Esophagus muscularis mucosa (tissue), 4 donors: ENCODE results near the gene PRPF40B. TPM values are rescaled to one million over a fixed set of nuclear protein-coding genes. Genes with fewer than 3 reads are reported as not detected.

Experiments
- DNase-seq: peaks from one replicate; pipeline ENCODE4 v3.0.0-alpha.2; 2017; ENCODE audit errors: extremely low spot score
- H3K27ac ChIP-seq, 4 donors: fragments of 200-600 bp; sonication (generic); replicated peaks in 1 of 4; 1 replicate in 3 of 4; 2 replicates in 1 of 4; pipeline ENCODE4 v1.5.1; 2016 to 2019; ENCODE audit warnings: mild to moderate bottlenecking in 1 of 4
- H3K27me3 ChIP-seq, 4 donors: fragments of 200-600 bp; sonication (generic); one replicate each; pipeline versions ENCODE4 v1.5.1 to v1.6.0; 2016 to 2019
- H3K36me3 ChIP-seq, 4 donors: fragments of 200-600 bp; sonication (generic); one replicate each; pipeline ENCODE4 v1.5.1; 2016 to 2019
- H3K4me1 ChIP-seq, 4 donors: fragments of 200-600 bp; sonication (generic); one replicate each; pipeline ENCODE4 v1.5.1; 2016 to 2019
- H3K4me3 ChIP-seq, 4 donors: fragments of 200-600 bp; sonication (generic); 1 replicate in 2 of 4; 2 replicates in 2 of 4; pipeline ENCODE4 v1.5.1; 2016 to 2019; ENCODE audit warnings: mild to moderate bottlenecking in 4 of 4, moderate library complexity in 1 of 4
- H3K9me3 ChIP-seq, 4 donors: fragments of 200-600 bp; sonication (generic); 1 replicate in 3 of 4; 2 replicates in 1 of 4; pipeline ENCODE4 v1.5.1; 2016 to 2019
- CTCF ChIP-seq, 3 experiments: fragments of 200-600 bp in 2 of 3; fragments of 450-650 bp in 1 of 3; sonication (generic) in 2 of 3; IDR thresholded peaks; one replicate each; pipeline ENCODE4 v1.5.1; 2017 to 2019; ENCODE audit warnings: antibody characterized with exemption in 3 of 3, mild to moderate bottlenecking in 2 of 3, moderate library complexity in 1 of 3
- EP300 ChIP-seq: sonication (generic); formaldehyde crosslinking; IDR thresholded peaks from one replicate; pipeline ENCODE4 v1.6.1; 2017; ENCODE audit warnings: antibody characterized with exemption
- POLR2A ChIP-seq: fragments of 450-650 bp; IDR thresholded peaks from one replicate; pipeline ENCODE4 v1.6.1; 2017; ENCODE audit warnings: antibody characterized with exemption, moderate library complexity, mild to moderate bottlenecking, low read depth
- POLR2AphosphoS5 ChIP-seq, 2 donors: sonication (generic); formaldehyde crosslinking; IDR thresholded peaks; one replicate each; pipeline ENCODE4 v1.6.1; 2017; ENCODE audit warnings: antibody characterized with exemption in 2 of 2
- WGBS: methylation state at CpG from one replicate; pipeline ENCODE4 v1.1.5; 2018; 5-methylcytosine and 5-hydroxymethylcytosine counted together
- intact Hi-C: fragments of 100-400 bp; cut with DNase I; formaldehyde crosslinking; loops from one replicate; pipeline ENCODE4 v1.15.1; 2023
- total RNA-seq, 4 donors: library from RNA; depleted of rRNA; stranded (reverse); fragments of >200 nt; gene quantifications; one replicate each; pipeline versions ENCODE4 v1.1.0 to v1.2.1, GENCODE V29; 2016

PRPF40B gene
- 10 to 100 TPM in 3 of 4 donors, 1 to 10 TPM in 1; 9.6 to 19.0 (median 13.9) TPM for total RNA-seq

- H3K27ac ChIP-seq: peak within 1 kb of the TSS; percentile 86 to 92 (median 88)
- no peaks in the 10 kb centered on the region for H3K9me3 ChIP-seq
- WGBS: 5% methylated on average over 14 of the region's 76 CpGs
- DNase-seq: no peak
- intact Hi-C loops: loop anchor here (5.0 to 10.0 kb wide), 2 partner anchors 41 to 259 kb away; partner anchors contain the start of gene SPATS2
- H3K4me1 ChIP-seq: peaks cover 14 to 50% (median 38%) of the 10 kb centered on the region in 4 donors
- peak within 1 kb of the TSS; percentile 62 to 77 (median 64) for H3K4me3 ChIP-seq
- TF ChIP-seq POLR2A: peak; percentile 49
- peak; percentile 89 to 98 for TF ChIP-seq POLR2AphosphoS5 (IDR thresholded peaks at IDR 0.05)
- TF ChIP-seq CTCF (IDR thresholded peaks at IDR 0.05): peak; percentile 47 to 62 (median 57)
- no peak for TF ChIP-seq EP300
- H3K36me3 ChIP-seq: no peaks in the 10 kb centered on the region
- H3K27me3 ChIP-seq: no peaks in the 10 kb centered on the region
Observed at GRCh38 chr12:49623142-49623904, at the start of gene PRPF40B. Gene PRPF40B, plus strand, starts transcription at chr12:49623561. Its CDS starts 30 bp downstream, at chr12:49623591.

- intact Hi-C loops: no loop called here
- H3K27ac ChIP-seq: no peak overlapping the region
- H3K36me3 ChIP-seq: peaks cover 0 to 32% (median 5%) of the 10 kb centered on the region in 4 donors
- 85% methylated on average over 9 of the region's 9 CpGs for WGBS
- TF ChIP-seq CTCF (IDR thresholded peaks at IDR 0.05) (no peak), EP300 (no peak), POLR2A (no peak), POLR2AphosphoS5 (IDR thresholded peaks at IDR 0.05) (no peak)
- H3K4me3 ChIP-seq: no peak overlapping the region
- H3K4me1 ChIP-seq: peaks cover 12 to 28% (median 20%) of the 10 kb centered on the region in 4 donors
- no peaks in the 10 kb centered on the region for H3K27me3 ChIP-seq
- no peaks in the 10 kb centered on the region for H3K9me3 ChIP-seq
- DNase-seq: no peak
Observed at GRCh38 chr12:49577589-49578315, 45.6 kb upstream of the PRPF40B start.

- TF ChIP-seq CTCF (IDR thresholded peaks at IDR 0.05) (no peak), POLR2A (no peak), EP300 (no peak), POLR2AphosphoS5 (IDR thresholded peaks at IDR 0.05) (no peak)
- DNase-seq: no peak
- Histone ChIP-seq H3K9me3 (no peaks in the 10 kb centered on the region), H3K36me3 (peaks cover 0 to 32% (median 5%) of the 10 kb centered on the region in 4 donors), H3K4me3 (no peak overlapping the region), H3K27ac (no peak overlapping the region), H3K4me1 (peaks cover 21 to 37% (median 28%) of the 10 kb centered on the region in 4 donors), H3K27me3 (no peaks in the 10 kb centered on the region)
- WGBS: 87% methylated on average over 9 of the region's 13 CpGs
- intact Hi-C loops: no loop called here
Observed at GRCh38 chr12:49578471-49579112, 44.8 kb upstream of the PRPF40B start.

- Histone ChIP-seq H3K4me3 (no peak overlapping the region), H3K9me3 (no peaks in the 10 kb centered on the region), H3K27me3 (no peaks in the 10 kb centered on the region), H3K27ac (peak overlapping the region; percentile 4 to 55 (median 30)), H3K36me3 (peaks cover 0 to 21% (median 2%) of the 10 kb centered on the region in 4 donors), H3K4me1 (peaks cover 21 to 43% (median 30%) of the 10 kb centered on the region in 4 donors)
- intact Hi-C loops: loop anchor here (2.0 to 5.0 kb wide), 2 partner anchors 41 to 224 kb away; partner anchors contain the start of gene PRPF40B
- DNase-seq: no peak
- TF ChIP-seq POLR2A (no peak), CTCF (IDR thresholded peaks at IDR 0.05) (peak; percentile 63 to 89 (median 84))
- WGBS: 36% methylated on average over 5 of the region's 8 CpGs
Observed at GRCh38 chr12:49580572-49581535, 42.5 kb upstream of the PRPF40B start.
